Keratinocyte (primary cell): ENCODE results near the gene C1QTNF7. TPM values are rescaled to one million over a fixed set of nuclear protein-coding genes. Genes with fewer than 3 reads are reported as not detected.

Experiments used
- DNase-seq: peaks from one replicate; pipeline ENCODE4 v3.0.0-alpha.2; 2011; ENCODE audit warnings: low read depth, missing footprints, low spot score
- FAIRE-seq: peaks from 2 replicates; lab custom pipeline; 2011; peaks lifted over from hg19 to GRCh38; lab: Jason Lieb, UNC
- H2AFZ ChIP-seq: 2 replicates; pipeline ENCODE4 v1.6.0; 2012; ENCODE audit warnings: low read length, control low read depth, inconsistent platforms; ENCODE audit not compliant: control insufficient read depth
- H3K27ac ChIP-seq: 2 replicates; pipeline ENCODE4 v1.5.1; 2011; ENCODE audit warnings: low read length; ENCODE audit not compliant: control insufficient read depth, insufficient read depth
- H3K27me3 ChIP-seq: 3 replicates; pipeline ENCODE4 v1.6.0; 2011; ENCODE audit warnings: low read length; ENCODE audit not compliant: control insufficient read depth, insufficient read depth; ENCODE audit errors: extremely low read depth
- H3K36me3 ChIP-seq, 2 experiments: 2 replicates in 1 of 2; 3 replicates in 1 of 2; pipeline ENCODE4 v1.5.1; 2011; ENCODE audit warnings: low read length in 2 of 2, mild to moderate bottlenecking in 1 of 2; ENCODE audit not compliant: control insufficient read depth in 2 of 2, insufficient read depth in 2 of 2; ENCODE audit errors: extremely low read depth in 1 of 2
- H3K4me1 ChIP-seq: 3 replicates; pipeline ENCODE4 v1.5.1; 2011; ENCODE audit warnings: low read length; ENCODE audit not compliant: control insufficient read depth, insufficient read depth; ENCODE audit errors: extremely low read depth
- H3K4me2 ChIP-seq: 3 replicates; pipeline ENCODE4 v1.6.0; 2011; ENCODE audit warnings: low read depth, low read length; ENCODE audit not compliant: control insufficient read depth, insufficient read depth; ENCODE audit errors: extremely low read depth
- H3K4me3 ChIP-seq, 3 experiments: fragments of 200-600 bp in 1 of 3; sonication (generic) in 1 of 3; 2 replicates in 2 of 3; 3 replicates in 1 of 3; pipeline ENCODE4 v1.5.1; 2011 to 2016; ENCODE audit warnings: low read length in 3 of 3, mild to moderate bottlenecking in 3 of 3, control low read depth in 2 of 3, inconsistent platforms in 1 of 3, low read depth in 1 of 3, mixed read lengths in 1 of 3, mixed run types in 1 of 3, moderate library complexity in 1 of 3; ENCODE audit not compliant: control insufficient read depth in 2 of 3, insufficient read depth in 2 of 3; ENCODE audit errors: extremely low read depth in 1 of 3
- H3K79me2 ChIP-seq: 2 replicates; pipeline ENCODE4 v1.6.0; 2012; ENCODE audit warnings: low read length; ENCODE audit not compliant: control insufficient read depth, insufficient read depth
- H3K9ac ChIP-seq: 3 replicates; pipeline ENCODE4 v1.6.0; 2011; ENCODE audit warnings: low read length; ENCODE audit not compliant: control insufficient read depth, insufficient read depth; ENCODE audit errors: extremely low read depth
- H3K9me1 ChIP-seq: 3 replicates; pipeline ENCODE4 v1.6.0; 2011; ENCODE audit warnings: low read length; ENCODE audit not compliant: control insufficient read depth, insufficient read depth; ENCODE audit errors: extremely low read depth
- H3K9me3 ChIP-seq: 2 replicates; pipeline ENCODE4 v1.5.1; 2012; ENCODE audit warnings: low read depth, low read length; ENCODE audit not compliant: control insufficient read depth
- H4K20me1 ChIP-seq: 3 replicates; pipeline ENCODE4 v1.6.0; 2011; ENCODE audit warnings: low read length; ENCODE audit not compliant: control insufficient read depth, insufficient read depth; ENCODE audit errors: extremely low read depth
- CTCF ChIP-seq, 3 experiments: IDR thresholded peaks in 1 of 3; conservative IDR thresholded peaks in 1 of 3; optimal IDR thresholded peaks in 1 of 3; 2 replicates in 2 of 3; 3 replicates in 1 of 3; pipeline versions ENCODE3 to v1.5.1; 2011; ENCODE audit warnings: low read length in 3 of 3, mild to moderate bottlenecking in 3 of 3, moderate library complexity in 2 of 3, control low read depth in 1 of 3, inconsistent platforms in 1 of 3; ENCODE audit not compliant: insufficient read depth in 2 of 3; ENCODE audit errors: extremely low read depth in 1 of 3
- EZH2 ChIP-seq: IDR thresholded peaks from one replicate; pipeline ENCODE4 v1.6.1; 2012; ENCODE audit warnings: inconsistent platforms, mild to moderate bottlenecking, low read length, moderate library complexity
- dilution Hi-C: fragments of 300-500 bp; cut with MboI; formaldehyde crosslinking; loops from one replicate; pipeline ENCODE4 v1.7.0; 2020; ENCODE audit warnings: low sequenced_read_pairs; ENCODE audit not compliant: extremely low pct_ligation_motif_present
- polyA plus RNA-seq, 5 experiments: library from polyadenylated mRNA; depleted of rRNA in 3 of 5; stranded (reverse) in 3 of 5; stranded (forward) in 1 of 5; unstranded in 1 of 5; fragments of >200 nt; gene quantifications; 1 replicate in 1 of 5; 2 replicates in 3 of 5; 3 replicates in 1 of 5; pipeline versions ENCODE4 v1.2.1 to v1.2.3, GENCODE V29; 2011 to 2012; ENCODE audit warnings: missing spikeins in 2 of 5, low read depth in 1 of 5, low replicate concordance in 1 of 5

C1QTNF7 gene
- polyA plus RNA-seq, 1 donor (not counting 4 experiments of a cell fraction or from before 2014, with no cell fraction given), result not detected

DNA sequence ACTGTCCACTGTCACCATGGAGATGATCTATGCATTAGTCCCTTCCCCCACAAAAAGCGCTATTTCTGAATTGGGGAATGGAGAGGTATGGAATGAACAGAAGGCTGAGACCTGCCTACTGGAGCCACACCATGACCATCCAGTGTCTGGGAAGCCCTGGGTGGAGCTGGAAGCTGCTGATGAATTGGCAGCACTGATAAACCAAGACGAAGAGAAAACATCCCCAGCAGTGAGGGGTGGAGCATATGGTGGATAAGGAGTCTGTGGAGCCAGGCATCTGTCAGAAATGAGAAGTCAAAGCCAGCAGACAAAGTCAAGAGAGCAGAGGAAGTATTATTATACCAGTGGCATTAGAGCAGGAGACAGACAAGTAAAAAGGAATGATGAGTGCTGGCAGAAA lies 55.0 kb downstream of the C1QTNF7 start:
- no peak for FAIRE-seq
- no peaks in the 10 kb centered on the region for H3K79me2 ChIP-seq
- dilution Hi-C loops, result no loop called here
- peaks cover 4% of the 10 kb centered on the region for H3K4me1 ChIP-seq
- no peaks in the 10 kb centered on the region for H3K9me1 ChIP-seq
- no peak overlapping the region for H3K27ac ChIP-seq
- H4K20me1 ChIP-seq, result no peaks in the 10 kb centered on the region
- no peak overlapping the region for H3K4me3 ChIP-seq
- no peaks in the 10 kb centered on the region for H3K27me3 ChIP-seq
- H3K36me3 ChIP-seq, result peaks cover 0 to 3% of the 10 kb centered on the region in 2 experiments
- no peak for TF ChIP-seq CTCF (optimal IDR thresholded peaks at IDR 0.05 in 1 of 3, IDR thresholded peaks at IDR 0.05 in 1 of 3, conservative IDR thresholded peaks at IDR 0.05 in 1 of 3; ENCODE audit: extremely low read depth in 1 of 3, insufficient read depth in 2 of 3, low read length in 3 of 3)
- TF ChIP-seq EZH2, result no peak
- H3K4me2 ChIP-seq, result no peak overlapping the region
- DNase-seq, result no peak
- H3K9me3 ChIP-seq, result no peaks in the 10 kb centered on the region
- no peak overlapping the region for H2AFZ ChIP-seq
- H3K9ac ChIP-seq, result no peak overlapping the region

GRCh38 chr4:15488136-15488535 lies 60.3 kb downstream of the C1QTNF7 start:
- no peak overlapping the region for H3K4me2 ChIP-seq
- H4K20me1 ChIP-seq, result no peaks in the 10 kb centered on the region
- H3K27me3 ChIP-seq, result no peaks in the 10 kb centered on the region
- H3K4me1 ChIP-seq, result no peaks in the 10 kb centered on the region
- DNase-seq, result no peak
- no peaks in the 10 kb centered on the region for H3K9me3 ChIP-seq
- dilution Hi-C loops, result no loop called here
- H3K4me3 ChIP-seq, result no peak overlapping the region
- no peak overlapping the region for H3K9ac ChIP-seq
- no peak for FAIRE-seq
- no peaks in the 10 kb centered on the region for H3K79me2 ChIP-seq
- TF ChIP-seq CTCF (optimal IDR thresholded peaks at IDR 0.05 in 1 of 3, IDR thresholded peaks at IDR 0.05 in 1 of 3, conservative IDR thresholded peaks at IDR 0.05 in 1 of 3; ENCODE audit: extremely low read depth in 1 of 3, insufficient read depth in 2 of 3, low read length in 3 of 3) (no peak), EZH2 (no peak)
- no peak overlapping the region for H3K27ac ChIP-seq
- no peaks in the 10 kb centered on the region for H3K9me1 ChIP-seq
- H3K36me3 ChIP-seq, result no peaks in the 10 kb centered on the region
- H2AFZ ChIP-seq, result no peak overlapping the region
